GM12875 (cell line): ENCODE results near the gene SPAG8.

Source experiments
- H3K4me3 ChIP-seq: one replicate; pipeline ENCODE4 v1.5.1; 2011; ENCODE audit warnings: low read depth, low read length, control low read depth
- CTCF ChIP-seq: IDR thresholded peaks from 2 replicates; pipeline ENCODE4 v1.5.1; 2011; ENCODE audit warnings: low read depth, mild to moderate bottlenecking, control low read depth, inconsistent platforms, low read length, moderate library complexity, borderline replicate concordance; ENCODE audit not compliant: insufficient read depth

The SPAG8 gene

GRCh38 chr9:35763181-35763580, 48.9 kb downstream of the SPAG8 start:
- no peak overlapping the region for H3K4me3 ChIP-seq
- TF ChIP-seq CTCF, result no peak

- TF ChIP-seq CTCF, result no peak
- no peak overlapping the region for H3K4me3 ChIP-seq
These were observed 51.4 kb downstream of the SPAG8 start for GRCh38 chr9:35760651-35761050.

GRCh38 chr9:35759795-35760194, 52.3 kb downstream of the SPAG8 start:
- TF ChIP-seq CTCF, result no peak
- H3K4me3 ChIP-seq, result no peak overlapping the region
